ENCODE results near the gene EVA1A.

DNA sequence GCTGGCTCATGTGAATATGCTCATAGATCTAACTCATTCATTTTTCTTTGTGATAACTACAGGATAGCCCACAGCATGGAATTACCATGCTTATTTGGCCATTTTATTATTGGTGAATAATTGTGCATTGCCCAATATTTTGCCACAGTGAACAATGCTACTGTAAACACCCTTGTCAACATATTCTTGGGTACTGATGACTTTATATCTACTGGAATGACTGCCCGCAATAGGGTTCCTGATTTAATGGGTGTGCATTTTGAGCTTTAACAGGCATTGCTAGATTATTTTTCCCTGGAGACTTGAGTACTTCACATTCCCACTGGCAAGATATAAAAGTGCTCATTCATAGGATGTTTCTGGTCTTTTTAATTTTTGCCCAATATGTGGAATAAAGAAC is 42.7 kb upstream of the EVA1A start:
- TF ChIP-seq EZH2phosphoT487 (IDR thresholded peaks at IDR 0.05; ENCODE audit: insufficient read depth, low read depth) (peak; percentile 97), EZH2 (IDR thresholded peaks at IDR 0.05; ENCODE audit: insufficient read depth, poor library complexity, severe bottlenecking) (no peak)

Measured in GM23248 (cell line).